A549 (cell line): ENCODE results near the gene ARMC9. TPM values are rescaled to one million over a fixed set of nuclear protein-coding genes. Genes with fewer than 3 reads are reported as not detected.

Source experiments
- ATAC-seq, 2 experiments: fragments of 200-7000 bp in 1 of 2; fragments of >200 bp in 1 of 2; cut with Nextera tagmentation in 1 of 2; cut with Tn5 transposase in 1 of 2; 3 replicates each; pipeline versions ENCODE4 v1.8.0 to v1.9.1; 2018 to 2020; ENCODE audit warnings: mild to moderate bottlenecking in 1 of 2, moderate library complexity in 1 of 2
- CTCF ChIA-PET: fragments of 300-600 bp; sonication (Branson Sonifier 250); formaldehyde crosslinking; extraction: SDS; loops from one replicate; lab custom pipeline; 2021; ENCODE audit warnings: antibody characterized with exemption, inconsistent platforms; lab: Yijun Ruan, JAX
- POLR2A ChIA-PET: fragments of 350-600 bp; formaldehyde crosslinking; extraction: SDS; loops from one replicate; lab custom pipeline; 2021; ENCODE audit warnings: antibody characterized with exemption, inconsistent platforms; lab: Yijun Ruan, JAX
- DNase-seq, 2 experiments: peaks; one replicate each; pipeline versions ENCODE4 v3.0.0 to v3.0.0-alpha.2; 2011 to 2016; ENCODE audit warnings: low read depth in 1 of 2, low spot score in 1 of 2
- FAIRE-seq: peaks from 2 replicates; lab custom pipeline; 2011; peaks lifted over from hg19 to GRCh38; lab: Jason Lieb, UNC
- H3K27ac ChIP-seq, 2 experiments: fragments of >200 bp; sonication (Bioruptor Twin); formaldehyde crosslinking; 3 replicates each; pipeline ENCODE4 v1.5.1; 2016 to 2017
- H3K4me1 ChIP-seq: fragments of >200 bp; sonication (Bioruptor Twin); formaldehyde crosslinking; 3 replicates; pipeline ENCODE4 v1.6.1; 2016
- H3K4me2 ChIP-seq: fragments of >200 bp; sonication (Bioruptor Twin); formaldehyde crosslinking; 3 replicates; pipeline ENCODE4 v1.6.1; 2016
- H3K4me3 ChIP-seq: fragments of >200 bp; sonication (Bioruptor Twin); formaldehyde crosslinking; 3 replicates; pipeline ENCODE4 v1.5.1; 2016
- H3K9me3 ChIP-seq: fragments of >200 bp; sonication (Bioruptor Twin); formaldehyde crosslinking; 3 replicates; pipeline ENCODE4 v1.6.1; 2016
- BHLHE40 ChIP-seq: IDR thresholded peaks from 2 replicates; pipeline ENCODE4 v1.6.1; 2012; ENCODE audit warnings: low read depth, low read length, inconsistent platforms
- CBX8 ChIP-seq: fragments of 200-600 bp; sonication (generic); IDR thresholded peaks from 2 replicates; pipeline ENCODE4 v1.6.1; 2016
- CHD2 ChIP-seq: fragments of 150-350 bp; IDR thresholded peaks from 2 replicates; pipeline ENCODE4 v1.6.1; 2014; ENCODE audit warnings: low read length; ENCODE audit not compliant: partially characterized antibody
- CHD4 ChIP-seq: fragments of 200-600 bp; sonication (generic); IDR thresholded peaks from 2 replicates; pipeline ENCODE4 v1.6.1; 2016; ENCODE audit warnings: antibody characterized with exemption, mild to moderate bottlenecking, borderline replicate concordance
- EP300 ChIP-seq, 2 experiments: fragments of >200 bp; sonication (Bioruptor Twin); formaldehyde crosslinking; IDR thresholded peaks; 2 replicates in 1 of 2; 3 replicates in 1 of 2; pipeline ENCODE4 v1.6.1; 2016 to 2017
- ESRRA ChIP-seq: fragments of 150-350 bp; IDR thresholded peaks from 2 replicates; pipeline ENCODE4 v1.6.1; 2014; ENCODE audit warnings: mild to moderate bottlenecking, low read length, borderline replicate concordance
- FOSL2 ChIP-seq, 2 experiments: fragments of 450-650 bp in 1 of 2; fragments of >200 bp in 1 of 2; sonication (Bioruptor Twin) in 1 of 2; formaldehyde crosslinking; IDR thresholded peaks; 2 replicates each; pipeline versions ENCODE4 v1.5.0 to v1.6.1; 2016 to 2020; ENCODE audit warnings: mild to moderate bottlenecking in 1 of 2, moderate library complexity in 1 of 2
- HDAC2 ChIP-seq: fragments of 200-600 bp; sonication (generic); IDR thresholded peaks from 2 replicates; pipeline ENCODE4 v1.6.1; 2016
- HEYL ChIP-seq: fragments of 250-450 bp; sonication (Bioruptor Pico); IDR thresholded peaks from 2 replicates; pipeline ENCODE4 v1.8.0; 2021; ENCODE audit warnings: mild to moderate bottlenecking, moderate library complexity
- HOXA7 ChIP-seq: fragments of 250-450 bp; sonication (Bioruptor Pico); IDR thresholded peaks from 2 replicates; pipeline ENCODE4 v1.5.0; 2020; ENCODE audit warnings: mild to moderate bottlenecking, moderate library complexity
- JUN ChIP-seq, 2 experiments: fragments of >200 bp; sonication (Bioruptor Twin); formaldehyde crosslinking; IDR thresholded peaks; 2 replicates in 1 of 2; 3 replicates in 1 of 2; pipeline ENCODE4 v1.6.1; 2016 to 2017
- KDM1A ChIP-seq: fragments of 200-600 bp; sonication (generic); IDR thresholded peaks from 2 replicates; pipeline ENCODE4 v1.6.1; 2016; ENCODE audit warnings: low read depth, mild to moderate bottlenecking
- NPAS2 ChIP-seq: fragments of 250-450 bp; sonication (Bioruptor Pico); IDR thresholded peaks from 2 replicates; pipeline ENCODE4 v1.8.0; 2022; ENCODE audit warnings: mild to moderate bottlenecking, moderate library complexity, borderline replicate concordance
- NR3C1 ChIP-seq: fragments of >200 bp; sonication (Bioruptor Twin); formaldehyde crosslinking; IDR thresholded peaks from 3 replicates; pipeline ENCODE4 v1.6.1; 2017
- PHF8 ChIP-seq: fragments of 200-600 bp; sonication (generic); IDR thresholded peaks from 2 replicates; pipeline ENCODE4 v1.6.1; 2016; ENCODE audit warnings: low read depth, mild to moderate bottlenecking, antibody characterized with exemption, moderate library complexity, borderline replicate concordance
- RAD21 ChIP-seq, 2 experiments: fragments of >200 bp in 1 of 2; sonication (Bioruptor Twin) in 1 of 2; formaldehyde crosslinking in 1 of 2; IDR thresholded peaks in 1 of 2; conservative IDR thresholded peaks in 1 of 2; 2 replicates in 1 of 2; 3 replicates in 1 of 2; pipeline ENCODE4 v1.6.1; 2012 to 2018; ENCODE audit warnings: inconsistent platforms in 1 of 2
- RARB ChIP-seq: fragments of 250-450 bp; sonication (Bioruptor Pico); IDR thresholded peaks from 2 replicates; pipeline ENCODE4 v1.8.0; 2021; ENCODE audit warnings: mild to moderate bottlenecking, moderate library complexity
- RCOR1 ChIP-seq: fragments of 150-350 bp; IDR thresholded peaks from 2 replicates; pipeline ENCODE4 v1.6.1; 2014; ENCODE audit warnings: antibody characterized with exemption, low read length, low read depth
- RFX5 ChIP-seq: fragments of 450-650 bp; IDR thresholded peaks from 2 replicates; pipeline ENCODE4 v1.7.1; 2014; ENCODE audit warnings: antibody characterized with exemption, mild to moderate bottlenecking, moderate library complexity
- RNF2 ChIP-seq: fragments of 200-600 bp; sonication (generic); IDR thresholded peaks from 2 replicates; pipeline ENCODE4 v1.6.1; 2016; ENCODE audit warnings: low read depth, mild to moderate bottlenecking, antibody characterized with exemption, moderate library complexity, borderline replicate concordance
- SMC3 ChIP-seq: fragments of >200 bp; sonication (Bioruptor Twin); formaldehyde crosslinking; IDR thresholded peaks from 3 replicates; pipeline ENCODE4 v1.6.1; 2018; ENCODE audit warnings: inconsistent platforms
- SREBF2 ChIP-seq: fragments of 450-650 bp; IDR thresholded peaks from 2 replicates; pipeline ENCODE4 v1.6.1; 2014; ENCODE audit warnings: mild to moderate bottlenecking, moderate library complexity
- WGBS: methylation state at CpG from one replicate; pipeline ENCODE4 v1.1.6; 2017; ENCODE audit errors: missing lambda C conversion rate; 5-methylcytosine and 5-hydroxymethylcytosine counted together
- polyA plus RNA-seq, 4 experiments: library from polyadenylated mRNA; depleted of rRNA in 3 of 4; stranded (reverse); fragments of >200 nt; fragmentation: RNase III in 1 of 4; extraction: RNeasy Plus Mini Kit Qiagen cat#74134 plus additional on column Dnase treatment in 1 of 4; gene quantifications; 2 replicates in 3 of 4; 3 replicates in 1 of 4; pipeline ENCODE4 v1.2.3, GENCODE V29; 2011 to 2017
- TF ChIP-seq, protein P1 (sequence below): fragments of 250-450 bp; sonication (Bioruptor Pico); IDR thresholded peaks from 2 replicates; pipeline ENCODE4 v1.5.0; 2020; ENCODE audit warnings: low read depth, mild to moderate bottlenecking, moderate library complexity
- TF ChIP-seq, protein P2 (sequence below): fragments of >200 bp; sonication (Bioruptor Twin); formaldehyde crosslinking; IDR thresholded peaks from 2 replicates; pipeline ENCODE4 v1.6.1; 2016
- TF ChIP-seq, protein P3 (sequence below): fragments of 450-650 bp; IDR thresholded peaks from 2 replicates; pipeline ENCODE4 v1.6.1; 2014; ENCODE audit warnings: antibody characterized with exemption
- TF ChIP-seq, protein P4 (sequence below): fragments of >200 bp; sonication (Bioruptor Twin); formaldehyde crosslinking; IDR thresholded peaks from 3 replicates; pipeline ENCODE4 v1.5.1; 2016

The ARMC9 gene
- polyA plus RNA-seq, 2 of the 4 experiments (the other 2 are of a cell fraction): 12.0 to 14.1 TPM

DNA sequence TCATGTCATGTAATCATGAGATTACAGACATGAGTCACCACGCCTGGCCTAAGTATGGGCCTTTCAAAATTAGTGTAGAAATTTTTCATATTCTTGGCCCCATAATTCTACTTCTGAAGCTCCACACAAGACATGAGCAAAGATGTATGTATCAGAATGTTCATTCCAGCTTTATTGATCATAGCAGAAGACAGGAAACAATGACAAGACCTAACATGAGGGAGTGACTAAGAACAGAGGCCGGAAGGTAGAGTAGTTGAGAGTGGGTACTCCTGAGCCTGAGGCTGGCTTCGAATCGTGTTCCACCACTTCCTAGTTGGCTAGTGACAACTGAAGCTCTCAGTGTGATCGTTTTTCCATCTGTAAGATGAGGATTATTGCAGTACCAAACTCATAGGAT lies 89.3 kb downstream of the ARMC9 start:
- TF ChIP-seq FOSL2 (IDR thresholded peaks at IDR 0.05): no peak
- peak; percentile 34; the same call in 1 of the 2 replicates for TF ChIP-seq FOSL2 (CRISPR knock-in tag; IDR thresholded peaks at IDR 0.05)
- TF ChIP-seq NPAS2 (CRISPR knock-in tag): no peak
- TF ChIP-seq RNF2: no peak
- TF ChIP-seq HEYL (CRISPR knock-in tag): no peak
- TF ChIP-seq JUN (IDR thresholded peaks at IDR 0.05): no peak
- TF ChIP-seq RAD21 (conservative IDR thresholded peaks at IDR 0.05 in 1 of 2, IDR thresholded peaks at IDR 0.05 in 1 of 2): no peak
- TF ChIP-seq RARB (CRISPR knock-in tag): no peak
- TF ChIP-seq RFX5: no peak
- TF ChIP-seq SREBF2: no peak
- no peak overlapping the region for H3K4me3 ChIP-seq
- no peaks in the 10 kb centered on the region for H3K4me1 ChIP-seq
- DNase-seq (no peak), FAIRE-seq (no peak), ATAC-seq (no peak)
- 81% methylated on average over 5 of the region's 5 CpGs for WGBS
- CTCF ChIA-PET: interaction anchor here (0.6 to 2.4 kb wide), 9 partner anchors 9 to 153 kb away, joined by 3 to 20 read pairs (median 3); no protein-coding TSS in a partner anchor
- no peaks in the 10 kb centered on the region for H3K9me3 ChIP-seq
- H3K27ac ChIP-seq: no peak overlapping the region
- no peak overlapping the region for H3K4me2 ChIP-seq
- POLR2A ChIA-PET: no interaction called here

GRCh38 chr2:231288590-231288989 lies 90.2 kb downstream of the ARMC9 start:
- Histone ChIP-seq H3K4me3 (no peak overlapping the region), H3K27ac (no peak overlapping the region), H3K9me3 (no peaks in the 10 kb centered on the region), H3K4me2 (no peak overlapping the region), H3K4me1 (no peaks in the 10 kb centered on the region)
- ATAC-seq (no peak), DNase-seq (no peak), FAIRE-seq (no peak)
- POLR2A ChIA-PET: no interaction called here
- CTCF ChIA-PET: interaction anchor here (1.6 to 2.4 kb wide), 3 partner anchors 8 to 123 kb away, joined by 7 to 20 read pairs (median 13); no protein-coding TSS in a partner anchor
- TF ChIP-seq KDM1A (no peak), JUN (IDR thresholded peaks at IDR 0.05) (no peak), ESRRA (no peak), CHD4 (no peak), NR3C1 (no peak), PHF8 (no peak), HDAC2 (no peak), SMC3 (no peak), RNF2 (no peak), CBX8 (no peak), RCOR1 (no peak), BHLHE40 (no peak), CHD2 (no peak), EP300 (IDR thresholded peaks at IDR 0.05) (no peak), HOXA7 (CRISPR knock-in tag) (no peak)
- TF ChIP-seq, protein P1, sequence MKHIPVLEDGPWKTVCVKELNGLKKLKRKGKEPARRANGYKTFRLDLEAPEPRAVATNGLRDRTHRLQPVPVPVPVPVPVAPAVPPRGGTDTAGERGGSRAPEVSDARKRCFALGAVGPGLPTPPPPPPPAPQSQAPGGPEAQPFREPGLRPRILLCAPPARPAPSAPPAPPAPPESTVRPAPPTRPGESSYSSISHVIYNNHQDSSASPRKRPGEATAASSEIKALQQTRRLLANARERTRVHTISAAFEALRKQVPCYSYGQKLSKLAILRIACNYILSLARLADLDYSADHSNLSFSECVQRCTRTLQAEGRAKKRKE: no peak
- TF ChIP-seq, protein P2, sequence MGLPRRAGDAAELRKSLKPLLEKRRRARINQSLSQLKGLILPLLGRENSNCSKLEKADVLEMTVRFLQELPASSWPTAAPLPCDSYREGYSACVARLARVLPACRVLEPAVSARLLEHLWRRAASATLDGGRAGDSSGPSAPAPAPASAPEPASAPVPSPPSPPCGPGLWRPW: no peak
- TF ChIP-seq, protein P3, sequence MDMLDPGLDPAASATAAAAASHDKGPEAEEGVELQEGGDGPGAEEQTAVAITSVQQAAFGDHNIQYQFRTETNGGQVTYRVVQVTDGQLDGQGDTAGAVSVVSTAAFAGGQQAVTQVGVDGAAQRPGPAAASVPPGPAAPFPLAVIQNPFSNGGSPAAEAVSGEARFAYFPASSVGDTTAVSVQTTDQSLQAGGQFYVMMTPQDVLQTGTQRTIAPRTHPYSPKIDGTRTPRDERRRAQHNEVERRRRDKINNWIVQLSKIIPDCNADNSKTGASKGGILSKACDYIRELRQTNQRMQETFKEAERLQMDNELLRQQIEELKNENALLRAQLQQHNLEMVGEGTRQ: no peak
- TF ChIP-seq, protein P4, sequence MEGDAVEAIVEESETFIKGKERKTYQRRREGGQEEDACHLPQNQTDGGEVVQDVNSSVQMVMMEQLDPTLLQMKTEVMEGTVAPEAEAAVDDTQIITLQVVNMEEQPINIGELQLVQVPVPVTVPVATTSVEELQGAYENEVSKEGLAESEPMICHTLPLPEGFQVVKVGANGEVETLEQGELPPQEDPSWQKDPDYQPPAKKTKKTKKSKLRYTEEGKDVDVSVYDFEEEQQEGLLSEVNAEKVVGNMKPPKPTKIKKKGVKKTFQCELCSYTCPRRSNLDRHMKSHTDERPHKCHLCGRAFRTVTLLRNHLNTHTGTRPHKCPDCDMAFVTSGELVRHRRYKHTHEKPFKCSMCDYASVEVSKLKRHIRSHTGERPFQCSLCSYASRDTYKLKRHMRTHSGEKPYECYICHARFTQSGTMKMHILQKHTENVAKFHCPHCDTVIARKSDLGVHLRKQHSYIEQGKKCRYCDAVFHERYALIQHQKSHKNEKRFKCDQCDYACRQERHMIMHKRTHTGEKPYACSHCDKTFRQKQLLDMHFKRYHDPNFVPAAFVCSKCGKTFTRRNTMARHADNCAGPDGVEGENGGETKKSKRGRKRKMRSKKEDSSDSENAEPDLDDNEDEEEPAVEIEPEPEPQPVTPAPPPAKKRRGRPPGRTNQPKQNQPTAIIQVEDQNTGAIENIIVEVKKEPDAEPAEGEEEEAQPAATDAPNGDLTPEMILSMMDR: no peak
- WGBS: 84% methylated on average over 7 of the region's 7 CpGs
